Umbilical cord (tissue), 2 donors: ENCODE measurements around the gene PTAR1. TPM values are rescaled to one million over a fixed set of nuclear protein-coding genes. Genes with fewer than 3 reads are reported as not detected.
"Not testable (repeated sequence)": the region's sequence is repeated elsewhere in the genome, so short reads cannot be mapped to it uniquely, and the experiment has no call there.

Experiments
- DNase-seq: peaks from one replicate; pipeline ENCODE4 v3.0.0-alpha.2; 2015; ENCODE audit warnings: low spot score
- total RNA-seq: library from RNA; depleted of rRNA; stranded (reverse); fragments of >200 nt; gene quantifications from one replicate; pipeline ENCODE4 v1.2.3, GENCODE V29; 2014; ENCODE audit warnings: low replicate concordance; ENCODE audit not compliant: insufficient read depth

The PTAR1 gene, protein sequence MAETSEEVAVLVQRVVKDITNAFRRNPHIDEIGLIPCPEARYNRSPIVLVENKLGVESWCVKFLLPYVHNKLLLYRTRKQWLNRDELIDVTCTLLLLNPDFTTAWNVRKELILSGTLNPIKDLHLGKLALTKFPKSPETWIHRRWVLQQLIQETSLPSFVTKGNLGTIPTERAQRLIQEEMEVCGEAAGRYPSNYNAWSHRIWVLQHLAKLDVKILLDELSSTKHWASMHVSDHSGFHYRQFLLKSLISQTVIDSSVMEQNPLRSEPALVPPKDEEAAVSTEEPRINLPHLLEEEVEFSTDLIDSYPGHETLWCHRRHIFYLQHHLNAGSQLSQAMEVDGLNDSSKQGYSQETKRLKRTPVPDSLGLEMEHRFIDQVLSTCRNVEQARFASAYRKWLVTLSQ
- total RNA-seq: 83.3 TPM

DNA sequence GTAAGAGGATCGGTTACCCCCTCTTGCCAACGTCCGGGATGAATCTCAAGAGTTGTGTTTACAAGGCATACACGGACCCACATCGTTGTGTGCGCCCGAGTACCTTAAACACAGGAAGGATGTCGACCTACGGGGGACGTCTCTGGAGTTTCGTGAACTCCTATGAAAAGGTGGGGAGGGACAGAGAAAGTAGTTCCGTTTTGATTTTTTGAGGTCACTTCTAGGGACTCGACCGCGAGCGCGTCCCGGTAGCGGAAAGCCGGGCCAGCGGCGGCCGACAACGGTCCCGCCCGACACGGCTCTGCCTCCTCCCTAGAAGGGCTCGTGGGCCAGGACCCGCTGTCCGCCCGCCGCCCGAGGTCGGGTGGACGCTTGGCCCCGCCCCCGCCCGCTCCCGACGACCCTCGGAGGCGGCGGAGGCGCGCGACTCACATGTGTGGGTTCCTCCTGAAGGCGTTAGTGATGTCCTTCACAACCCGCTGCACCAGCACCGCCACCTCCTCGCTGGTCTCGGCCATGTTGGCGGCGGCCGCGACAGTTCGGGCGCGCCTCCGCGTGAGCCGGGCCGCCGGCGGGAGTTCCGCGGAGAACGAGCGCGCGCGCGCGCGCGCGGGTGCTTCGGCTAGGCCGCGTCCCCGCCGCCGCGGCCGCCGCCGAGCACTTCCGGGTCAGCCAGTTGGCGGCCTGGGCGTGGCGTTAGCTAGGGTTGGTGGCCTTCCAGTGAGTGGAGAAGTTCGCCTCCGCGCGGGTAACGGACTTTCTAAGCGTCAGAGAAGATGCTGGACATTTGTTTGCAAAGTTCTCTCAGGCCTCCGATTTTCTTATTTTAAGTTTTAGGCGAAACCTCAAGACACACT lies at the start of gene PTAR1:
Gene PTAR1, minus strand, starts transcription at position 591 of the 857 bp plus-strand sequence. Its CDS starts 73 bp downstream, at position 518.
- DNase-seq: peak; percentile 94

DNA sequence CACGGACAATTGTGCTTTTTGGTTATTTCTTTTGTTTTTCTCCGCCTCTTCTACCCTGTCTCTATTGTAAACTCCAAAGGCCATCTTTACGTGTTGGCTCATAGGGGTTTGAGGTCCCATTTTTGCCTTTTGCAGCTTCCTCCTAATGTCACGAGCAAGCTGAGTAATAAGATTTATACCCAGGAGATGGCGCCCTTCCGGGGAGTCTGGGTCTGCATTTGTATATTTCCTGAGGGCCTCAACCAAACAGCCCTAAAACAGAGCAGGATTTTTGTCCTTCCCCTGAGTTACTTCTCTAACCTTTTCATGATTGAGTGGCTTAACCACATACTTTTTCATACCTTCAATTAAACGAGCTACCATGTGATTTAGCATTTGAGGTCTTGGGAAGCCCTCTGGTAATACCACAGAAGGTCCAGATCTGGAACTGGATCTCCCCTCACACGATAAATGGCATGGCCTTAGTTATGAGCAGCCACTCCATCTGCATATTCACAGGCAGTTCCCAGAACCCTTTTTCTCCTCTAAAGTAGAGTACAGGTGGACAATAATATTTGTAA lies 49.6 kb upstream of the PTAR1 start:
- no peak for DNase-seq

DNA sequence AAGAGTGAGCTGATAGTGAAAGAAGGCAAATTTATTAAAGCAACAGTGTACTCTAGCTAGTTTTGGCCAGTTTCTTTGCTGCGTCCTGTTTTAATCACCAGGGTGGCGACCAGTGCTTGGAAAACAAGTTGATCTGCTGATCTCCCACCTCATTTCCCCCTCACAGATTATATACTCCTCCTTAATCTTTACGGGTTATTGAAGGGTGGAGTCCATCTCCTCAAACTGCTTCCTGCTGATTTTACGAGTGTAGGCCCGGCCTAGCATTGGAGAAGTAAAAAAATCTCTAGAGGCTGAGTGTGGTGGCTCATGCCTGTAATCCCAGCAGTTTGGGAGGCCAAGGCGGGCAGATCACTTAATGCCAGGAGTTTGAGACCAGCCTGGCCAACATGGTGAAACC lies 46.8 kb upstream of the PTAR1 start:
- no peak for DNase-seq

DNA sequence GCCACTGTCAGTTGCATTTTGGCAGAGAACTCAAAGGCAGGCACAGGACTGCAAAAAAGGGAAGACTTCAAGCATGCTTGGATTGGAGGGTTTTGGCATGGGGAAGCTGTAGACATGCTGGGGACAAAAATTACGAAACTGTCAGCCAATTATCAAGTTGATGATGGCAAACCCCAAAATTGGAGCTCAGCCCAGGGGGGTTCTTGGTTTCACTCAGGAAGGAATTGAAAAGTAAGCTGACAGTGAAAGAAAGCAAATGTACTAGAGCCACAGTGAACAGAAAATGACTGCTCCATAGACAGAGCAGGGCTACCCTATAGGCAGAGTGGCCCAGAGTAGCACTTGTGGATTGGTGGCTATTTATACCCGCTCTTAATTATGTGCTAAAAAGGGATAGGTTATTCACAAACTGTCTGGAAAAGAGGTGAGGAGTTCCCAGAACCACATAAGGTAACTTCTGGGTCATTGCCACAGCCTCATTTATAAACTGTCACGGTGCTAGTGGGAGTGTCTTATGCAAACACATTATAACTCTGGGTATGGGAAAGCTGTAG lies 46.2 kb upstream of the PTAR1 start:
- DNase-seq: no peak

DNA sequence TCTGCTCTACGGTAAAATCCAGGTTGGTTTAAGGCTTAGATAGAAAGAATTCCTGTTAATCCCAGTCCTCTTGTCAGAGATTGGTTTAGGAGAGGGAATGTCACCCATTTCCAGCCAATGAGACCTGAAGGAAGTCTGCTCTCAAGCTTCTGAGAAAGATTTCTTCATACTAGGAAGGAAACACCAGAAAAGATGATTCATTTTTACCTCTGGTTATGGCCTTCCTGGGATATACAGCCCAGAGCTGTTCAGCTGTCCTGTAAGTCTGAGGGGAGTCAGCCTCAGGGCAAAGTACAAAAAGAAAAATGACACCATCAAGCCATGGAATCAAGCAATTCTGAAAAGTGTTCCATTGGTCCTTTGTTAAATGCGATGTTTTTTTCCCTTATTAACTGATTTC lies 42.2 kb upstream of the PTAR1 start:
- DNase-seq: no peak

DNA sequence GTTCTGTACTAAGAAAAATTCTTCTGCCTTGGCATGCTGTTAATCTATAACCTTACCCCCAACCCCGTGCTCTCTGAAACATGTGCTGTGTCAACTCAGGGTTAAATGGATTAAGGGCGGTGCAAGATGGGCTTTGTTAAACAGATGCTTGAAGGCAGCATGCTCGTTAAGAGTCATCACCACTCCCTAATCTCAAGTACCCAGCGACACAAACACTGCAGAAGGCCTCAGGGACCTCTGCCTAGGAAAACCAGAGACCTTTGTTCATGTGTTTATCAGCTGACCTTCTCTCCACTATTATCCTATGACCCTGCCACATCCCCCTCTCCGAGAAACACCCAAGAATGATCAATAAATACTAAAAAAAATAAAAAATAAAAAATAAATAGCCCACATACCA lies 40.2 kb upstream of the PTAR1 start:
- not testable (repeated sequence) for DNase-seq

DNA sequence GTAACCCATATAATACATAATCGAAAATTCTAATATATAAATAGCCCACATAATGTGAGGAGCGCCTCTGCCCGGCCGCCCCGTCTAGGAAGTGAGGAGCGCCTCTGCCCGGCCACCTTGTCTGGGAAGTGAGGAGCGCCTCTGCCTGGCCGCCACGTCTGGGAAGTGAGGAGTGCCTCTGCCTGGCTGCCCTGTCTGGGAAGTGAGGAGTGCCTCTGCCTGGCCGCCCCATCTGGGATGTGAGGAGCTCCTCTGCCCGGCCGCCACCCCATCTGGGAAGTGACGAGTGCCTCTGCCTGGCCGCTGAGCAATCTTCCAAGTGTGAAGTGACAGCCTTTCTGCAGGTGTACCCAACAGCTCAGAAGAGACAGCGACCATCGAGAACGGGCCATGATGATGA lies 39.7 kb upstream of the PTAR1 start:
- DNase-seq: not testable (repeated sequence)

DNA sequence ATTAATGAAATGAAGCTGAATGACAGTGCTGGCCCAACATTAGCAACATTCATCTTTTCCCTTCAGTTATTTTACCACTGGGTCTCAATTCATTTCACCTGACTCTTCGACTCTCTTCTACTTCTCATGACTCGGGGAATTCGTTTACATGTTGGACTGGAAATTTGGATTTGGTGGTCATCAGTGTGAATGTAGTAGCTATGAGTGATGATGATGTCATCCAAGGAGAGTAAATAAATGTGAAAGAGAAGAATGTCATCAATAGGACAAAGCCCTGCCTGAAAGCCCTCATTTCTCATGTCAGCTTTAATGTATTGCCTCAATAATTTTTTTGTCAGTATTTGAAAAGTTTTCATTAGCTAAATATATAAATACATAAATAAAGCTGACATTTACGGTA lies 38.9 kb upstream of the PTAR1 start:
- no peak for DNase-seq

DNA sequence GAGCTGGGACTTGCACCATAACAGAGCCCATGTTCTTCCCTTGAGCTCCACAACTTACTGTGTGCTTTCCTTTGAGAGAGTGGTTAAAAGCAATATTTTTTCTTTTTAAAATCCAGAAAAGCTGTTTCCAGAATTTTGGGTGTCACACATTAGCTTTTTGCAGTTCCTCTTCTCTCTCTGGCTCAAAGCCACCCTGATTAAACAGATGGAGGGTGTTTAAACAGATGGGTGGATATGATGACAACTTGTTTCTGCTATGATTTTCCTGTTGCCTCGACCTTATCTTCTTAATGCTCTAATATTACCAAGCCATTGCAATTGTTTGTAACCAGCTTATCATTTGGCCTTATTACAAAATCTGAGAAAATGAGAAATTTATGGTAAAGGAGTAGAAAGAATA lies 37.9 kb upstream of the PTAR1 start:
- DNase-seq: no peak

DNA sequence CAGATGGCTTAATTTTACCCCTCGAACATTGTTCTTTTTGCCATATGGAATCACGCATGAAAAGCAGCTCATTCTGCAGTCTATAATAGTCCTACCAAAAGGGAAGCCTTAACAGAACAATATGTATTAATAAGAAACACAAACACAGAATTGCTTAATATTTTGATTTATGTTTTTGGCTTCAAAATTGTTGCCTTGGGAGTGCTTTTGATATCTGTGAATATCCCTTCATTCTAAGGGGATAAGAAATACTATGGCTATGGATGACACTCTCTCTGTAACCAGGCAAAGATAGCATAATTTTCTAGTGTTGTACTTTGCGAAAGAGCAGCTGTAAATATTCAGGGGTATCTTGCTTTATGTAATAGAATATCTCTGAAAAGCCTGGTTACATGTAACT lies 34.5 kb upstream of the PTAR1 start:
- DNase-seq: no peak

DNA sequence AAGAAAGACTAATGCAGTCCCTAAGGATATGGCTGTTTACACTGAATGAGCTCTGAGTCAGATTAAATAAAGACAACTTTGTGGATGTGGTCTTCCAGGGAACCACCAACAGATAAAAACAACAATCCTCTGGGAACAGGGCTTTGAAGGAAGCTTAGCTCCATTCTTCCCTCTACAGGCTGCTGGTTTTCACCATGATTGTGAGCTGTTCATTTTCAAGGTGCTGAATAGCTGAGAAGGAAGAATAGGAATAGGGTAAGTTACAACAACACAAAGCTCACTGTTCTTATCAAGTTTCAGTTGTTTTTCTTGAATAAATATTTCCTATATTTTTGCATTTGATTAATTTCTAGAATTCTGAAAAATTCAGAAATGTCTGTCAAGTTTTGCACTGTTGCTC lies 25.9 kb upstream of the PTAR1 start:
- peak; percentile 6 for DNase-seq

DNA sequence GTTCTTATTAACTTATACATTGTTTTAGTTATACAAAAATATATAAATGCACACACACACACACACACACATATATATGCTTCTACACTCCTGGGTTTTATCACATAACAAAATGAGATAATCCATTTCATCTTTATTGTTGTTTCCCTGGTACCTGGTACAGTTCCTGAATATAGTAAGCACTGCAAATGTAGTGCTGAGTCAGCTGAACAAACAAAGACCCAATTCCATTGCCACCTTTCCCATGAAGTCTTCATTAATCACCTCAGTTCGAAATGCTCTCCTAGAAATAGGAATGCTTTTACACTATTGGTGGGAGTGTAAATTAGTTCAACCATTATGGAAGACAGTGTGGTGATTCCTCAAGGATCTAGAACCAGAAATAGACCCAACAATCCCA lies 13.4 kb upstream of the PTAR1 start:
- DNase-seq: no peak

DNA sequence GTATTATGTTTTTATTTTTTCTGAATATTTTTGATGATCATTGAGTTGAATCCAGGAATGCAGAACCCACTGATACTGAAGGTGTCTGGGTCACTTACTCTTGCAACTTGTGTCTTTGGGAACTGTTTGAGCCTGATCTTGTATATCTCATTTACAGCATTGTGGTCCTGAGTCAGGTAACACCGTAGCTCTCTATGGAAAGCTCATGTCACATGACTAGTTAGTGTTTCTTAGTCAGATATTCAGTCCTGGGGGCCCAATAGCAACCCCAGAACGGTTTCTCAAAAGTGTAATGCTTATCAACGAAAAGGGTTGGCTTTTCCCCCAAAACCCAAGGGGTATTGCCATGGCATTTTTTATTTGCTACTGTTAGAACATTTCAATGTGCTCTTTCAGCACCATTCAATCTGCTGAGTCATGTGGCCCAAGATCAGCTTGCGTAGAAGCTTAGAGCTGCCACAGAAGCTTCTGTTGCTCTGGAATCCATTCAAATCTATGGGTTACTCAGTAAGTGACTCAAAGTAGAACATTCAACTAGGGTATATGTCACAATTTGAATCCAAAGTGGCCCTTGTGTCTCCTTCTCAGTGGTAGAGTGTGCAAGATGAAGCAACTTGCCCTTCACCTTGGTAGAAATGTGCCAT lies 12.1 kb upstream of the PTAR1 start:
- DNase-seq: no peak

DNA sequence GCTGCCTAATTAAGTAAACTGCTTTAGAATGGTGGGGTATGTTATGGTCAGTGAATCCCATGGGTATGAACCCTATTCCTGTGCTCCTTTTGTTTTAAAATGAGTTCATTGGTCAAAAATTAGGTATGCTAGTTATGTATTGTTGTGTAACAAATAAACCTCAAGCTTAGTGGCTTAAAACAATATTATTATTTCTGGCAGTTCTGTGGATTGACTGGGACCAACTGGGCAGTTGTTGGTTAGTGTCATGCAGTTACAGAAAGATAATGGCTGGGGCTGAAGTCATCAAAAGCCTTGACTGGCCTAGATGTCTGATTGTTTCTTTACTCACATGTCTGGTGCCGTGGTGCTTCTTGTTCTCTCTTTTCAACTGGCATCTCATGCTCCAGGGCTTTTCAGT lies 8.9 kb upstream of the PTAR1 start:
- DNase-seq: no peak

DNA sequence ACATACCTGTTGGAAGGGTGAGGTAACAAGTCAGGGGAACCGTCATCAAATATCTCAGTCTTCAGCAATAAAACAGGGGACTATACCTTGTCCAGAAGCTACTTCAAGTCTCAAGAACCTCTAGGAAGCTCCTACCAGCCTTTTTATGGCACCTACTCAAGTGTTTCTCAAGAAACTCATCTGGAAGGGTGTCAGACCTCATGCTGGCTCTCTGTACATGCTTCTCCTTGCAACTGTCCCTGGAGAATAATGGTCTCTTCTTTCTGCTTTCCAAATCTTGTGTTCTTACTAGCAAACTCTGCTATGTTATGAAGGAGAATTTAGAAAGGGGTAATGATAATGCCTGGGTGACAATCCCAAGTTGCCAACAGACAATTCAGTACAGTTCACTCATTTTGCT lies 8.3 kb upstream of the PTAR1 start:
- DNase-seq: no peak

DNA sequence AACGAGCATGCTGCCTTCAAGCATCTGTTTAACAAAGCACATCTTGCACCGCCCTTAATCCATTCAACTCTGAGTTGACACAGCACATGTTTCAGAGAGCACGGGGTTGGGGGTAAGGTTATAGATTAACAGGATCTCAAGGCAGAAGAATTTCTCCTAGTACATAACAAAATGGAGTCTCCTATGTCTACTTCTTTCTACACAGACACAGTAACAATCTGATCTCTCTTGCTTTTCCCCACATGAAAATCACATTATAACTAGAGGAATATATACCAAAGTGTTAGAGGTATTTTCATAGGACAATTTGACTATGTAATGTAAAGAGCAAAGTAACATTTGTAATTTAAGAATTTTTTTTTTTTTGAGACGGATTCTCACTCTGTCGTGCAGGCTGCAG lies 4.1 kb upstream of the PTAR1 start:
- DNase-seq: not testable (repeated sequence)

DNA sequence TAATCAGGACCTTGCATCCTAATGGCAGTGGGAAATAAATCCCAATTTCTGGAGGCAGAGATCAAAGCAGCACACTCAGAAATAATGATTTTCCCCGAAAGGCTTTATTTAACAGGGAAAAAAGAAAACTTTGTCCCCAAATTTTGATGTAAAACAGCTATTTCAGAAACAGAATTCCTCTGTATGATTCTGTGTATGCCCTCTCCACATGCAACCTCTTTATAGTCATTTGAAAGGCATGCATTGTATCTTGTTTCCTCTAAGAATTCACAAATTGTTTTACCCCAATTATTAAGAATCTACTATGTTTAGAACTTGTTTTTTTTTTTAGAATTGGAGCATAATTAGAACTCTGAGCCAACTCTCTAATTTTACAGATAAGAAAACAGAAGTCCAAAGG lies 2.7 kb upstream of the PTAR1 start:
- no peak for DNase-seq

DNA sequence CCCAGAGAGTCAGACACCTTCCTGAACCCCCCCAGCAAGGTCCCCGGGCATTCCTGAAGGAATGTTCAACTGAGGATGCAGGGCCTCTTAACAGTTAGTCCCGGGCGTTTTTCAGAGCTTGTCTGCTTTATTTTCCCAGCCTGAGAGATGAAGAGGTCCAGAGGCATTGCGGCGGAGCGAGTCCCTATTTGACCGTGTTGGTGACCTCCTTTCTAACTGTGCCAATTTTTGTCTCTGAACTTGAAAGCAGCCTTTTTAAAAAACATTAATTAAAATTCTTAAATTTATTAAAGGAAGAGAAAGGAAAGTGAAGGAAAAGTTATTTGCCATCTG lies 433 bp upstream of the PTAR1 start:
- DNase-seq: no peak

DNA sequence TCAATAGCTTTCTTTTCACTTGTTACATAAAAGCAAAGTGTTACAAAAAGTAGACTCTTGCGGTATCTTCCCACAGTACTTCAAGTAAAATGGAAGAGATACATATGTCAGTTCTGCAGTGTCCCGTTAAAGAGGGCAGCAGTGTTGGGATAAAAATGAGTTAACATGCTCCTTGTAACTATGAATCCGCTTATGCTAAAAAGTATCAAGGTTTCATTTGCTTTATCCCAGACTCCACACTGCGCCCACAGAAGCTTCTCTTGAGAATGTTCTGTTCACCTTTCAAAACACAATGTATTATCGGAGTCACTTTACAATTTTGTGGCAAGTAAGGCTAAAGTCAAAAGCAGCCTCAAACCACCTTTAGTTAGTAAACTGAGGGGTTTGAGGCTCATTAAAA lies 790 bp downstream of the PTAR1 start:
- peak; percentile 50 for DNase-seq

DNA sequence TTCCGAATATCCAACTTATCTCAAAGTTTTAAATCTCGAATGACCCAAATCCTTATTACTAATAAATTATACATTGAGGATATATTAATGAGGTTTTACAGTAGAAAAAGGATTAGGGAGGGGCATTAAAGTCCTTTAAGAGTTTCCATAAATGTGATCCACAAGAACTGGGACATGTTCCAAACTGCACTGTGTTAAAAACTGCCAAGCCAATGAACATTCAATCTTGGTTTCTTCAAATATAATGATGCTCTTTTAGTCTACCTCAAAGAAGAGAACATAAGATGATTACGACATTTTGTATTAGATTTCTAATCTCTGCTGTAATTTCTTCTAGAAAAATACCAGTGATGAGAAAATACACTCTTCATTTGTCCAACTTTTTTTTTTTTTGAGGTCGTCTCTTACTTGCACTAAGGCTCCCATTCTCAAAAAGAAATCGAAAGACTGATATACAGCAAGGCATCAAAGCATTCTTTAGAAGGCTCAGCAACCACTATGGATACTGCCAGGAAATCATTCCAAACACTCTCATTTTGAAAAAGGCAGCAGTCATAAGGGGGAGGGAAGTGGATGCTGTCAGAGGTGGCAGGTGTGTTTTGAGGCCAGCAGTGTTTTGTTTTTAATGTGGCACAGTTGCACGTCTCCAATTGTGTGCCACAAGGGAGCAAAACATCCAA lies 1.7 kb downstream of the PTAR1 start:
- peak; percentile 42 for DNase-seq

DNA sequence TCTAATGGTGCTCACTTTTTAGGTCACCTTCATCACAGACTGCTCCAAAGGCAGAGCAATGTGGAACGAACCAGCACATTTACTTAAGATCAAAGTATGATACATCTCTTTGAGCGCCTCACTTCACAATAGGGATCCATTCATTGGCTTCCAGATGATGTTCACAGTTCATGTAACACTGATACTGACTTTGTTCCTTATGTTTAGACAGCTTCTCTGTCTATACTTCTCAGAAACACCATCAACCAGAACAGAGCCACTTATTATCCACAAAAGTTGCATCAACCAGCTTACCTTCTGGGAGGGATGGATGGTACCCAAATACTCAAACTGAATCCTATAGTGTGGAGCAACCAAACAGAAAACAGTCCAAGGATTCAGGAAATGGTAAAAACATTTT lies 4.6 kb downstream of the PTAR1 start:
- no peak for DNase-seq
